H1 (cell line): ENCODE results near the gene TMEM86B. TPM values are rescaled to one million over a fixed set of nuclear protein-coding genes. Genes with fewer than 3 reads are reported as not detected.

Experiments
- CTCF ChIA-PET: fragments of 300-600 bp; sonication (Branson Sonifier 250); formaldehyde crosslinking; loops from one replicate; lab custom pipeline; 2021; ENCODE audit not compliant: partially characterized antibody; lab: Charles Lee
- POLR2A ChIA-PET: fragments of 300-600 bp; sonication (Branson Sonifier 250); formaldehyde crosslinking; loops from one replicate; lab custom pipeline; 2021; ENCODE audit warnings: inconsistent platforms; ENCODE audit not compliant: partially characterized antibody; lab: Charles Lee
- DNase-seq, 2 experiments: peaks; one replicate each; pipeline versions ENCODE4 v3.0.0 to v3.0.0-alpha.2; 2010 to 2022; ENCODE audit warnings: low spot score in 2 of 2, low read depth in 1 of 2, mixed read lengths in 1 of 2
- FAIRE-seq: peaks from 2 replicates; lab custom pipeline; 2011; peaks lifted over from hg19 to GRCh38; lab: Jason Lieb, UNC
- H2AFZ ChIP-seq: 2 replicates; pipeline ENCODE4 v1.8.1; 2012; ENCODE audit warnings: low read length, inconsistent platforms
- H2AK5ac ChIP-seq: 2 replicates; pipeline ENCODE4 v1.6.1; 2013; ENCODE audit warnings: low read depth, low read length
- H2BK120ac ChIP-seq: replicated peaks from 2 replicates; pipeline ENCODE3; 2013; ENCODE audit warnings: low read depth, low read length, inconsistent platforms
- H2BK12ac ChIP-seq: 2 replicates; pipeline ENCODE4 v1.6.1; 2013; ENCODE audit warnings: low read depth, low read length
- H2BK15ac ChIP-seq: 2 replicates; pipeline ENCODE4 v1.6.1; 2013; ENCODE audit warnings: low read length
- H2BK20ac ChIP-seq: 2 replicates; pipeline ENCODE4 v1.6.1; 2013; ENCODE audit warnings: low read length
- H2BK5ac ChIP-seq: 2 replicates; pipeline ENCODE4 v1.6.1; 2013; ENCODE audit warnings: low read depth, low read length
- H3K14ac ChIP-seq: 2 replicates; pipeline ENCODE4 v1.6.1; 2013; ENCODE audit warnings: inconsistent platforms; ENCODE audit not compliant: insufficient read length
- H3K18ac ChIP-seq: 2 replicates; pipeline ENCODE4 v1.6.1; 2013; ENCODE audit warnings: low read length; ENCODE audit errors: extremely low read depth
- H3K23ac ChIP-seq: 2 replicates; pipeline ENCODE4 v1.6.1; 2013; ENCODE audit warnings: inconsistent platforms; ENCODE audit not compliant: insufficient read length
- H3K23me2 ChIP-seq: 2 replicates; pipeline ENCODE4 v1.6.1; 2013; ENCODE audit warnings: low read depth, low read length
- H3K27ac ChIP-seq: 2 replicates; pipeline ENCODE4 v1.6.1; 2011; ENCODE audit warnings: low read depth, low read length, inconsistent platforms
- H3K27me3 ChIP-seq, 4 experiments: replicated peaks in 1 of 4; 1 replicate in 1 of 4; 2 replicates in 3 of 4; pipeline versions ENCODE4 v1.6.1 to v1.8.1; 2011 to 2013; ENCODE audit warnings: low read length in 3 of 4, mild to moderate bottlenecking in 3 of 4, inconsistent platforms in 2 of 4, mixed read lengths in 2 of 4, moderate library complexity in 1 of 4; ENCODE audit not compliant: control insufficient read depth in 3 of 4, insufficient read depth in 3 of 4; ENCODE audit errors: extremely low read depth in 1 of 4
- H3K36me3 ChIP-seq, 4 experiments: 2 replicates each; pipeline versions ENCODE4 v1.6.1 to v1.8.1; 2011 to 2013; ENCODE audit warnings: mild to moderate bottlenecking in 4 of 4, low read length in 3 of 4, moderate library complexity in 2 of 4, control low read depth in 1 of 4, inconsistent platforms in 1 of 4; ENCODE audit not compliant: insufficient read depth in 4 of 4, control insufficient read depth in 2 of 4
- H3K4ac ChIP-seq: replicated peaks from 2 replicates; pipeline ENCODE3; 2013; ENCODE audit warnings: low read length, low read depth, mixed read lengths, inconsistent platforms; ENCODE audit not compliant: insufficient read length
- H3K4me1 ChIP-seq, 4 experiments: replicated peaks in 1 of 4; 1 replicate in 1 of 4; 2 replicates in 3 of 4; pipeline versions ENCODE4 v1.6.1 to v1.8.1; 2011 to 2013; ENCODE audit warnings: low read length in 3 of 4, inconsistent platforms in 2 of 4, mixed read lengths in 1 of 4; ENCODE audit not compliant: insufficient read depth in 4 of 4, control insufficient read depth in 3 of 4
- H3K4me2 ChIP-seq, 2 experiments: 2 replicates each; pipeline versions ENCODE4 v1.6.1 to v1.8.1; 2011 to 2013; ENCODE audit warnings: low read depth in 2 of 2, low read length in 2 of 2, control low read depth in 1 of 2, inconsistent platforms in 1 of 2, mild to moderate bottlenecking in 1 of 2; ENCODE audit not compliant: insufficient read depth in 1 of 2
- H3K4me3 ChIP-seq, 4 experiments: fragments of 200-600, 300-600 bp in 1 of 4; sonication (generic), shearing (Covaris generic), sonication (Bioruptor Twin) in 1 of 4; 2 replicates each; pipeline versions ENCODE4 v1.5.1 to v1.8.1; 2011 to 2016; ENCODE audit warnings: low read length in 4 of 4, low read depth in 3 of 4, control low read depth in 2 of 4, inconsistent platforms in 2 of 4, mild to moderate bottlenecking in 2 of 4, mixed read lengths in 1 of 4, moderate library complexity in 1 of 4; ENCODE audit not compliant: insufficient read depth in 2 of 4; ENCODE audit errors: extremely low read depth in 1 of 4
- H3K56ac ChIP-seq: replicated peaks from 2 replicates; pipeline ENCODE3; 2013; ENCODE audit warnings: low read depth, mild to moderate bottlenecking, mixed read lengths, low read length, inconsistent platforms; ENCODE audit not compliant: insufficient read length
- H3K79me1 ChIP-seq: 2 replicates; pipeline ENCODE4 v1.6.1; 2013; ENCODE audit warnings: low read depth, low read length, control low read depth
- H3K79me2 ChIP-seq, 2 experiments: 2 replicates each; pipeline versions ENCODE4 v1.6.1 to v1.8.1; 2012 to 2013; ENCODE audit warnings: low read length in 2 of 2, mild to moderate bottlenecking in 2 of 2, inconsistent platforms in 1 of 2; ENCODE audit not compliant: insufficient read depth in 2 of 2, control insufficient read depth in 1 of 2
- H3K9ac ChIP-seq, 4 experiments: replicated peaks in 1 of 4; 1 replicate in 1 of 4; 2 replicates in 3 of 4; pipeline versions ENCODE4 v1.6.1 to v1.8.1; 2011 to 2013; ENCODE audit warnings: low read depth in 3 of 4, low read length in 3 of 4, control low read depth in 2 of 4, mild to moderate bottlenecking in 2 of 4, moderate library complexity in 2 of 4, inconsistent platforms in 1 of 4; ENCODE audit errors: extremely low read depth in 1 of 4
- H3K9me3 ChIP-seq, 2 experiments: 2 replicates each; pipeline versions ENCODE4 v1.6.1 to v1.8.1; 2012 to 2013; ENCODE audit warnings: mild to moderate bottlenecking in 2 of 2, moderate library complexity in 2 of 2, control low read depth in 1 of 2, inconsistent platforms in 1 of 2, low read depth in 1 of 2, low read length in 1 of 2, mixed read lengths in 1 of 2; ENCODE audit not compliant: insufficient read depth in 2 of 2
- H4K20me1 ChIP-seq, 2 experiments: replicated peaks in 1 of 2; 2 replicates each; pipeline versions ENCODE3 to v1.8.1; 2011 to 2013; ENCODE audit warnings: inconsistent platforms in 2 of 2, low read length in 2 of 2, mild to moderate bottlenecking in 1 of 2; ENCODE audit not compliant: insufficient read depth in 2 of 2, control insufficient read depth in 1 of 2
- H4K5ac ChIP-seq: 2 replicates; pipeline ENCODE4 v1.6.1; 2013; ENCODE audit warnings: low read length, low read depth, mixed read lengths, inconsistent platforms; ENCODE audit not compliant: insufficient read length
- H4K8ac ChIP-seq: 2 replicates; pipeline ENCODE4 v1.8.0; 2013; ENCODE audit warnings: mild to moderate bottlenecking, moderate library complexity, low read length, inconsistent platforms; ENCODE audit not compliant: insufficient read depth; ENCODE audit errors: extremely low read depth
- H4K91ac ChIP-seq: replicated peaks from 2 replicates; pipeline ENCODE3; 2013; ENCODE audit warnings: low read length, mixed read lengths, inconsistent platforms; ENCODE audit not compliant: insufficient read length
- KDM4A ChIP-seq: IDR thresholded peaks from one replicate; pipeline ENCODE4 v1.7.1; 2012; ENCODE audit warnings: low read depth, mild to moderate bottlenecking, moderate library complexity, low read length, inconsistent platforms; ENCODE audit not compliant: severe bottlenecking
- USF2 ChIP-seq: IDR thresholded peaks from 2 replicates; pipeline ENCODE4 v1.6.1; 2011; ENCODE audit warnings: low read length, improper control_type of control experiment
- WGBS, 2 experiments: shearing (Covaris generic) in 1 of 2; methylation state at CpG; one replicate each; pipeline versions ENCODE4 v1.1.6 to v1.1.7; 2013 to 2015; ENCODE audit warnings: low lambda C conversion rate in 2 of 2, mixed read lengths in 2 of 2, inconsistent platforms in 1 of 2, low coverage in 1 of 2, missing lambda C conversion rate in 1 of 2; ENCODE audit not compliant: insufficient replicate concordance in 2 of 2, insufficient coverage in 1 of 2, insufficient read length in 1 of 2; ENCODE audit errors: extremely low coverage in 1 of 2, missing lambda C conversion rate in 1 of 2; 5-methylcytosine and 5-hydroxymethylcytosine counted together
- polyA plus RNA-seq, 7 experiments: library from polyadenylated mRNA; depleted of rRNA in 3 of 7; stranded (reverse) in 5 of 7; unstranded in 2 of 7; fragments of >200 nt in 5 of 7; fragments of 200-250 nt in 2 of 7; gene quantifications; 1 replicate in 5 of 7; 2 replicates in 1 of 7; 4 replicates in 1 of 7; pipeline versions ENCODE4 v1.2.1 to v1.2.3, GENCODE V29; 2011 to 2013; ENCODE audit warnings: missing spikeins in 2 of 7, mixed read lengths in 2 of 7
- total RNA-seq: library from RNA; stranded (reverse); fragmentation: NEBNext Ultra II Directional; extraction: Animal tissue kit (Norgen Biotek cat#: 25700); gene quantifications from 2 replicates; pipeline ENCODE4 v1.2.1, GENCODE V29; 2021

The TMEM86B gene
- total and polyA plus RNA-seq, 2 of the 8 experiments (the other 6 are each of a cell fraction or from before 2014, with no cell fraction given): 2.0 to 2.9 TPM

- Histone ChIP-seq H3K4me2 (peak overlapping the region; percentile 78 to 84), H3K23me2 (peaks cover 13% of the 10 kb centered on the region; the same call in 1 of the 2 replicates), H3K18ac (peak overlapping the region; percentile 78), H2AFZ (peak overlapping the region; percentile 67; the same call in 1 of the 2 replicates), H3K79me2 (peaks cover 9 to 51% of the 10 kb centered on the region in 2 experiments), H2BK12ac (no peak overlapping the region), H2BK5ac (peak overlapping the region; percentile 60; the same call in 1 of the 2 replicates), H3K27ac (peak overlapping the region; percentile 54; the same call in 1 of the 2 replicates), H3K9ac (peak overlapping the region; percentile 46 to 89 (median 72); a peak in 5 of 7 replicates), H3K56ac (peak overlapping the region; percentile 80), H2BK20ac (no peak overlapping the region), H3K23ac (no peak overlapping the region), H4K5ac (peak overlapping the region; percentile 78), H3K79me1 (peaks cover 19% of the 10 kb centered on the region), H2BK15ac (no peak overlapping the region), H3K4me1 (peaks cover 4 to 23% (median 16%) of the 10 kb centered on the region in 4 experiments; a peak in 6 of 7 replicates), H3K9me3 (no peaks in the 10 kb centered on the region; a peak in 1 of 4 replicates), H4K91ac (peak overlapping the region; percentile 84), H3K27me3 (no peaks in the 10 kb centered on the region), H4K20me1 (peaks cover 29 to 31% of the 10 kb centered on the region in 2 experiments), H4K8ac (peak overlapping the region; percentile 58; the same call in 1 of the 2 replicates), H3K36me3 (no peaks in the 10 kb centered on the region), H3K14ac (no peak overlapping the region), H3K4me3 (peak overlapping the region; percentile 79 to 89 (median 82)), H2AK5ac (no peak overlapping the region), H3K4ac (no peak overlapping the region), H2BK120ac (no peak overlapping the region)
- CTCF ChIA-PET: no interaction called here
- POLR2A ChIA-PET: interaction anchor here (0.8 to 4.4 kb wide), 8 partner anchors 10 to 149 kb away, joined by 3 to 28 read pairs (median 4); partner anchors contain the start of genes BRSK1, HSPBP1 and UBE2S
- WGBS, 2 experiments: 5% methylated on average over 16 of the region's 53 CpGs; no CpG with 5 or more reads in 1 of the 2 experiments
- no peak for FAIRE-seq
- peak; percentile 56 for TF ChIP-seq KDM4A
- no peak for TF ChIP-seq USF2
- DNase-seq: no peak
Observed at GRCh38 chr19:55258476-55258827, 29.9 kb upstream of the TMEM86B start.
